ENCODE measurements around the gene KANK3. TPM values are rescaled to one million over a fixed set of nuclear protein-coding genes. Genes with fewer than 3 reads are reported as not detected.
"Not testable (repeated sequence)": the region's sequence is repeated elsewhere in the genome, so short reads cannot be mapped to it uniquely, and the experiment has no call there.

KANK3 gene
- total RNA-seq, 1 experiment from 2014 or later, result 1.2 TPM

- no peak for ATAC-seq
- BruUV-seq (replicated peaks), result TSS peak; percentile 60
- Histone ChIP-seq H3K9me3 (ENCODE audit: control insufficient read depth, insufficient read depth, low read depth, low read length) (no peaks in the 10 kb centered on the region), H3K27ac (ENCODE audit: low read length) (peak overlapping the region; percentile 57), H3K4me1 (ENCODE audit: control insufficient read depth, insufficient read depth, low read length) (peaks cover 25% of the 10 kb centered on the region), H3K27me3 (ENCODE audit: control insufficient read depth, insufficient read depth, low read length) (no peaks in the 10 kb centered on the region), H3K36me3 (ENCODE audit: control insufficient read depth, insufficient read depth, low read length) (no peaks in the 10 kb centered on the region; the same call in 1 of the 2 replicates), H3K4me3 (ENCODE audit: low read depth in 2 of 2, low read length in 2 of 2) (no peak overlapping the region)
- intact Hi-C loops (cut with micrococcal nuclease; ENCODE audit: unreplicated experiment) (no loop called here), in situ Hi-C loops (cut with HindIII; ENCODE audit: low pct_unique_long_range_greater_than_20kb, low sequenced_read_pairs) (no loop called here)
- DNase-seq (ENCODE audit: low read depth, low spot score), result no peak
- POLR2A ChIA-PET, result no interaction called here
- CTCF ChIA-PET, result no interaction called here
- TF ChIP-seq TCF7L2 (IDR thresholded peaks at IDR 0.05; ENCODE audit: low read depth, low read length), result no peak
Observed at GRCh38 chr19:8387688-8388611, 44.9 kb upstream of the KANK3 start.

DNA sequence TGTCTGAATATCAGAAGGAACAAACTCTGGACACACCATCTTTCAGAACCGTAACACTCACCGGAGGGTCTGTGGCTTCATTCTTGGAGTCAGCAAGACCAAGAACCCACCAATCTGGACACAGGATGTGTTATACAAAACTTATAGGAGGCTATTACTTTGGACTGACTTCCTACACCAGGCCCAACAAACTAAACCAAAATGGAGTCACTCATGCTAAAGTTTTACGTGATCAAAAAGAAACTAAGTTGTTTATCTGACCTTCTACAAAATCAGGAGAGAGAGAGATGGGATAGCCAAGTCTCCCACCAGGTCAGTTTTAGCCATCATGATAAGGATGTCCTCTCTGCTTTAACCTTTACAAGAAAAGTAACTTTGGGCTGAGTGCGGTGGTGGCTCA lies 43.9 kb upstream of the KANK3 start:
- POLR2A ChIA-PET, result no interaction called here
- intact Hi-C loops (cut with micrococcal nuclease; ENCODE audit: unreplicated experiment), result no loop called here
- no TSS peak for BruUV-seq (replicated peaks)

GRCh38 chr19:8386419-8386818 lies 43.4 kb upstream of the KANK3 start:
- DNase-seq (ENCODE audit: low read depth, low spot score); intact Hi-C loops (cut with micrococcal nuclease; ENCODE audit: unreplicated experiment); POLR2A ChIA-PET; CTCF ChIA-PET; in situ Hi-C loops (cut with HindIII; ENCODE audit: low pct_unique_long_range_greater_than_20kb, low sequenced_read_pairs); H3K9me3 ChIP-seq (ENCODE audit: control insufficient read depth, insufficient read depth, low read depth, low read length); BruUV-seq (replicated peaks); H3K36me3 ChIP-seq (ENCODE audit: control insufficient read depth, insufficient read depth, low read length); H3K27me3 ChIP-seq (ENCODE audit: control insufficient read depth, insufficient read depth, low read length); ATAC-seq; H3K4me3 ChIP-seq (ENCODE audit: low read depth in 2 of 2, low read length in 2 of 2); H3K27ac ChIP-seq (ENCODE audit: low read length): not testable (repeated sequence)
- peaks cover 11% of the 10 kb centered on the region for H3K4me1 ChIP-seq (ENCODE audit: control insufficient read depth, insufficient read depth, low read length)

More for the DNA sequence above, 43.9 kb upstream of the KANK3 start:
- in situ Hi-C loops (cut with HindIII; ENCODE audit: low pct_unique_long_range_greater_than_20kb, low sequenced_read_pairs), result no loop called here
- no peak for TF ChIP-seq SIN3A (IDR thresholded peaks at IDR 0.05; ENCODE audit: borderline replicate concordance, insufficient read depth, low read depth, low read length)
- TF ChIP-seq, protein P1, sequence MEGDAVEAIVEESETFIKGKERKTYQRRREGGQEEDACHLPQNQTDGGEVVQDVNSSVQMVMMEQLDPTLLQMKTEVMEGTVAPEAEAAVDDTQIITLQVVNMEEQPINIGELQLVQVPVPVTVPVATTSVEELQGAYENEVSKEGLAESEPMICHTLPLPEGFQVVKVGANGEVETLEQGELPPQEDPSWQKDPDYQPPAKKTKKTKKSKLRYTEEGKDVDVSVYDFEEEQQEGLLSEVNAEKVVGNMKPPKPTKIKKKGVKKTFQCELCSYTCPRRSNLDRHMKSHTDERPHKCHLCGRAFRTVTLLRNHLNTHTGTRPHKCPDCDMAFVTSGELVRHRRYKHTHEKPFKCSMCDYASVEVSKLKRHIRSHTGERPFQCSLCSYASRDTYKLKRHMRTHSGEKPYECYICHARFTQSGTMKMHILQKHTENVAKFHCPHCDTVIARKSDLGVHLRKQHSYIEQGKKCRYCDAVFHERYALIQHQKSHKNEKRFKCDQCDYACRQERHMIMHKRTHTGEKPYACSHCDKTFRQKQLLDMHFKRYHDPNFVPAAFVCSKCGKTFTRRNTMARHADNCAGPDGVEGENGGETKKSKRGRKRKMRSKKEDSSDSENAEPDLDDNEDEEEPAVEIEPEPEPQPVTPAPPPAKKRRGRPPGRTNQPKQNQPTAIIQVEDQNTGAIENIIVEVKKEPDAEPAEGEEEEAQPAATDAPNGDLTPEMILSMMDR (IDR thresholded peaks at IDR 0.05), result no peak
- TF ChIP-seq POLR2AphosphoS5 (IDR thresholded peaks at IDR 0.05; ENCODE audit: low read depth, low read length), result no peak
- TF ChIP-seq TCF7L2 (IDR thresholded peaks at IDR 0.05; ENCODE audit: low read depth, low read length), result no peak
- no peak for TF ChIP-seq REST (IDR thresholded peaks at IDR 0.05; ENCODE audit: insufficient read depth in 1 of 2, low read depth in 2 of 2, low read length in 1 of 2)
- H3K4me3 ChIP-seq (ENCODE audit: low read depth in 2 of 2, low read length in 2 of 2), result no peak overlapping the region
- H3K9me3 ChIP-seq (ENCODE audit: control insufficient read depth, insufficient read depth, low read depth, low read length), result no peaks in the 10 kb centered on the region
- CTCF ChIA-PET, result no interaction called here
- ATAC-seq (no peak), DNase-seq (ENCODE audit: low read depth, low spot score) (no peak)
- H3K36me3 ChIP-seq (ENCODE audit: control insufficient read depth, insufficient read depth, low read length), result no peaks in the 10 kb centered on the region; the same call in 1 of the 2 replicates
- peaks cover 17% of the 10 kb centered on the region for H3K4me1 ChIP-seq (ENCODE audit: control insufficient read depth, insufficient read depth, low read length)
- no peak overlapping the region for H3K27ac ChIP-seq (ENCODE audit: low read length)
- H3K27me3 ChIP-seq (ENCODE audit: control insufficient read depth, insufficient read depth, low read length), result no peaks in the 10 kb centered on the region

GRCh38 chr19:8385566-8385965 lies 42.5 kb upstream of the KANK3 start:
- in situ Hi-C loops (cut with HindIII; ENCODE audit: low pct_unique_long_range_greater_than_20kb, low sequenced_read_pairs); H3K27ac ChIP-seq (ENCODE audit: low read length); ATAC-seq; CTCF ChIA-PET; H3K4me3 ChIP-seq (ENCODE audit: low read depth in 2 of 2, low read length in 2 of 2); intact Hi-C loops (cut with micrococcal nuclease; ENCODE audit: unreplicated experiment); POLR2A ChIA-PET; H3K9me3 ChIP-seq (ENCODE audit: control insufficient read depth, insufficient read depth, low read depth, low read length); DNase-seq (ENCODE audit: low read depth, low spot score); BruUV-seq (replicated peaks); H3K4me1 ChIP-seq (ENCODE audit: control insufficient read depth, insufficient read depth, low read length); H3K36me3 ChIP-seq (ENCODE audit: control insufficient read depth, insufficient read depth, low read length); H3K27me3 ChIP-seq (ENCODE audit: control insufficient read depth, insufficient read depth, low read length): not testable (repeated sequence)

DNA sequence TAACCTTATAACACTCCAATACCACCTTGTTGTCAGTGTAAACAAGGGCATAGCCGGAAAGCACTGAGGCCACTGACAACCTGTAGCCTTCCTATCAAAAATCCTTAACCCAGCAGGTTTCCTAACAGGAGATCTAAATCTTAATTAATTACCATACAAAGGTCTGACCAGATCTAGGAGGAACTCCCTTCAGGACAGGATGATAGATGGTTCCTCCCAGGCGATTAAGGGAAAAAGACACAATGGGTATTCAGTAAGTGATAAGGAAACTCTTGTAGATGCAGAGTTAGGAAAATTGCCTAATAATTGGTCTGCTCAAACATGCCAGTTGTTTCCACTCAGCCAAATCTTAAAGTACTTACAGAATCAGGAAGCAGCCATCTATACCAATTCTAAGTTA lies 42.0 kb upstream of the KANK3 start:
- H3K27ac ChIP-seq (ENCODE audit: low read length); CTCF ChIA-PET; POLR2A ChIA-PET: not testable (repeated sequence)

More for the DNA sequence above, 42.0 kb upstream of the KANK3 start:
- intact Hi-C loops (cut with micrococcal nuclease; ENCODE audit: unreplicated experiment); BruUV-seq (replicated peaks); ATAC-seq; H3K9me3 ChIP-seq (ENCODE audit: control insufficient read depth, insufficient read depth, low read depth, low read length); H3K4me3 ChIP-seq (ENCODE audit: low read depth in 2 of 2, low read length in 2 of 2); H3K4me1 ChIP-seq (ENCODE audit: control insufficient read depth, insufficient read depth, low read length); in situ Hi-C loops (cut with HindIII; ENCODE audit: low pct_unique_long_range_greater_than_20kb, low sequenced_read_pairs); H3K27me3 ChIP-seq (ENCODE audit: control insufficient read depth, insufficient read depth, low read length); H3K36me3 ChIP-seq (ENCODE audit: control insufficient read depth, insufficient read depth, low read length); DNase-seq (ENCODE audit: low read depth, low spot score): not testable (repeated sequence)
